ENCODE data around the gene PRSS12.

PRSS12 gene

GRCh38 chr4:118282692-118283091 is 70.1 kb downstream of the PRSS12 start:
- no peak for TF ChIP-seq CTCF (IDR thresholded peaks at IDR 0.05; ENCODE audit: borderline replicate concordance, insufficient read depth, low read depth, low read length)
- no peak overlapping the region for H3K4me3 ChIP-seq (ENCODE audit: low read depth, low read length)

GRCh38 chr4:118281611-118282442 is 71.0 kb downstream of the PRSS12 start:
- no peak for TF ChIP-seq CTCF (IDR thresholded peaks at IDR 0.05; ENCODE audit: borderline replicate concordance, insufficient read depth, low read depth, low read length)
- no peak overlapping the region for H3K4me3 ChIP-seq (ENCODE audit: low read depth, low read length)

- peak; percentile 45; the same call in 1 of the 2 replicates for TF ChIP-seq CTCF (IDR thresholded peaks at IDR 0.05; ENCODE audit: borderline replicate concordance, insufficient read depth, low read depth, low read length)
- peak overlapping the region; percentile 21 for H3K4me3 ChIP-seq (ENCODE audit: low read depth, low read length)
Observed at GRCh38 chr4:118280501-118281218, 72.1 kb downstream of the PRSS12 start.

GRCh38 chr4:118279920-118280432 is 72.8 kb downstream of the PRSS12 start:
- no peak for TF ChIP-seq CTCF (IDR thresholded peaks at IDR 0.05; ENCODE audit: borderline replicate concordance, insufficient read depth, low read depth, low read length)
- peak overlapping the region; percentile 69 for H3K4me3 ChIP-seq (ENCODE audit: low read depth, low read length)

- H3K4me3 ChIP-seq (ENCODE audit: low read depth, low read length) = peak overlapping the region; percentile 69
- no peak for TF ChIP-seq CTCF (IDR thresholded peaks at IDR 0.05; ENCODE audit: borderline replicate concordance, insufficient read depth, low read depth, low read length)
Observed at GRCh38 chr4:118279328-118279727, 73.5 kb downstream of the PRSS12 start.

- TF ChIP-seq CTCF (IDR thresholded peaks at IDR 0.05; ENCODE audit: borderline replicate concordance, insufficient read depth, low read depth, low read length) = no peak
- H3K4me3 ChIP-seq (ENCODE audit: low read depth, low read length) = peak overlapping the region; percentile 69
Observed at GRCh38 chr4:118278473-118279274, 74.1 kb downstream of the PRSS12 start.
